Parathyroid adenoma (tissue), 2 donors: ENCODE data around the gene CDK5RAP1.

Experiments used
- H2AFZ ChIP-seq: fragments of 300-600 bp; sonication (generic); one replicate; pipeline ENCODE4 v1.7.0; 2017; ENCODE audit warnings: antibody characterized with exemption, mild to moderate bottlenecking
- H3K27ac ChIP-seq: fragments of 300-600 bp; sonication (generic); one replicate; pipeline ENCODE4 v1.7.0; 2017
- H3K27me3 ChIP-seq: fragments of 300-600 bp; sonication (generic); one replicate; pipeline ENCODE4 v1.7.0; 2017; ENCODE audit warnings: low read length; ENCODE audit not compliant: control insufficient read depth, insufficient read depth
- H3K36me3 ChIP-seq: fragments of 300-600 bp; sonication (generic); one replicate; pipeline ENCODE4 v1.7.0; 2017; ENCODE audit warnings: low read length; ENCODE audit not compliant: control insufficient read depth, insufficient read depth
- H3K4me1 ChIP-seq: fragments of 300-600 bp; sonication (generic); one replicate; pipeline ENCODE4 v1.7.0; 2017; ENCODE audit warnings: control low read depth
- H3K4me2 ChIP-seq: fragments of 300-600 bp; sonication (generic); one replicate; pipeline ENCODE4 v1.7.0; 2017; ENCODE audit warnings: low read length
- H3K4me3 ChIP-seq: fragments of 300-600 bp; sonication (generic); one replicate; pipeline ENCODE4 v1.7.0; 2017; ENCODE audit warnings: low read depth, low read length
- H3K79me2 ChIP-seq: fragments of 300-600 bp; sonication (generic); one replicate; pipeline ENCODE4 v1.7.0; 2017; ENCODE audit warnings: control low read depth
- H3K9ac ChIP-seq: fragments of 300-600 bp; sonication (generic); one replicate; pipeline ENCODE4 v1.7.0; 2017; ENCODE audit warnings: mild to moderate bottlenecking
- H3K9me3 ChIP-seq: fragments of 300-600 bp; sonication (generic); one replicate; pipeline ENCODE4 v1.7.0; 2017; ENCODE audit warnings: low read length; ENCODE audit not compliant: control insufficient read depth
- CTCF ChIP-seq: fragments of 300-600 bp; sonication (generic); IDR thresholded peaks from one replicate; pipeline ENCODE4 v1.7.0; 2017; ENCODE audit warnings: antibody characterized with exemption, mild to moderate bottlenecking
- donor health status: primary hyperparathyroidism.

Gene CDK5RAP1

DNA sequence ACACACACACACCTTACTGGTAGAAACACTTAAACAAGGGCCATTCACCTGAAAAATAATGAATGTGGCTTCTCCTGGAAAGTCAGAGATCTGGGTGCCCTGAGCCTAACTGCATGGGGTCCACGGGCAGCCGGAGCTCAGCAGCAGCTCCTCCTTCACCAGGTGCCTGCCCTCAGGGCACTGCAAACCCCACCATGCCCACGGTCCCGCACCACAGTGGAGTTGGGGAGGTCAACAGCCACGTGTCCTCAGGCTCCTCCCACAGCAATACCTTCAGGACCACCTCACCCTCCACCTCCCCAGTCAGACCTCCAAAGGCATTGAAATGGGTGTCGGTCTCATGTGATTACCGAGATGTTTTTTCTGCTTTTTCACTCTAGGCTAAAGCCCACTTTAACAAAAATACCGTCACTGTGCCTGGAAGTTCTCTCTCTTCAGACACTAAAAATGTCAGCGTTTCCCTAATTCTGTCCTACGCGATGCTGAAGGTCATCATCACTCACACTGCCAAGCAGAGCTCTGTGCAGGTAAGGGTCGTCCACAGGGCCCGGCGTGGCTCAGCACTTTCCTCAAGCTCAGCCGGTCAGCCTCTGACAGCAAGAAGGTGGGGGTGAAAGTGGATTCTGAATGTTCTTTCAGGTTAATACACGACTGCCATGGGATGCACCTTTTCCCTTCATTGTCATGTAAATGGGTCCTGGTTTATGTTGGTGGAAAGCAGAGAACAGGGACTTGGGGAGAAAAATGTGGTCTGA, 48.9 kb downstream of the CDK5RAP1 start:
- H3K4me2 ChIP-seq = no peak overlapping the region
- H2AFZ ChIP-seq = no peak overlapping the region
- H3K27ac ChIP-seq = no peak overlapping the region
- no peaks in the 10 kb centered on the region for H3K79me2 ChIP-seq
- no peaks in the 10 kb centered on the region for H3K9me3 ChIP-seq
- no peak overlapping the region for H3K4me3 ChIP-seq
- no peaks in the 10 kb centered on the region for H3K36me3 ChIP-seq
- TF ChIP-seq CTCF = no peak
- no peaks in the 10 kb centered on the region for H3K27me3 ChIP-seq
- no peaks in the 10 kb centered on the region for H3K4me1 ChIP-seq
- H3K9ac ChIP-seq = no peak overlapping the region

GRCh38 chr20:33351696-33352095, 49.6 kb downstream of the CDK5RAP1 start:
- no peak overlapping the region for H3K27ac ChIP-seq
- no peak overlapping the region for H3K4me3 ChIP-seq
- H3K4me2 ChIP-seq = no peak overlapping the region
- H3K27me3 ChIP-seq = no peaks in the 10 kb centered on the region
- no peaks in the 10 kb centered on the region for H3K9me3 ChIP-seq
- H3K4me1 ChIP-seq = no peaks in the 10 kb centered on the region
- no peaks in the 10 kb centered on the region for H3K79me2 ChIP-seq
- H3K36me3 ChIP-seq = no peaks in the 10 kb centered on the region
- H3K9ac ChIP-seq = no peak overlapping the region
- H2AFZ ChIP-seq = no peak overlapping the region
- TF ChIP-seq CTCF = no peak

- no peaks in the 10 kb centered on the region for H3K27me3 ChIP-seq
- H3K9ac ChIP-seq = no peak overlapping the region
- no peaks in the 10 kb centered on the region for H3K79me2 ChIP-seq
- no peak overlapping the region for H3K4me2 ChIP-seq
- H3K4me3 ChIP-seq = no peak overlapping the region
- no peak for TF ChIP-seq CTCF
- H3K4me1 ChIP-seq = peaks cover 5% of the 10 kb centered on the region
- H3K27ac ChIP-seq = no peak overlapping the region
- H3K9me3 ChIP-seq = no peaks in the 10 kb centered on the region
- H2AFZ ChIP-seq = no peak overlapping the region
- H3K36me3 ChIP-seq = no peaks in the 10 kb centered on the region
Observed at GRCh38 chr20:33349493-33349892, 51.8 kb downstream of the CDK5RAP1 start.

DNA sequence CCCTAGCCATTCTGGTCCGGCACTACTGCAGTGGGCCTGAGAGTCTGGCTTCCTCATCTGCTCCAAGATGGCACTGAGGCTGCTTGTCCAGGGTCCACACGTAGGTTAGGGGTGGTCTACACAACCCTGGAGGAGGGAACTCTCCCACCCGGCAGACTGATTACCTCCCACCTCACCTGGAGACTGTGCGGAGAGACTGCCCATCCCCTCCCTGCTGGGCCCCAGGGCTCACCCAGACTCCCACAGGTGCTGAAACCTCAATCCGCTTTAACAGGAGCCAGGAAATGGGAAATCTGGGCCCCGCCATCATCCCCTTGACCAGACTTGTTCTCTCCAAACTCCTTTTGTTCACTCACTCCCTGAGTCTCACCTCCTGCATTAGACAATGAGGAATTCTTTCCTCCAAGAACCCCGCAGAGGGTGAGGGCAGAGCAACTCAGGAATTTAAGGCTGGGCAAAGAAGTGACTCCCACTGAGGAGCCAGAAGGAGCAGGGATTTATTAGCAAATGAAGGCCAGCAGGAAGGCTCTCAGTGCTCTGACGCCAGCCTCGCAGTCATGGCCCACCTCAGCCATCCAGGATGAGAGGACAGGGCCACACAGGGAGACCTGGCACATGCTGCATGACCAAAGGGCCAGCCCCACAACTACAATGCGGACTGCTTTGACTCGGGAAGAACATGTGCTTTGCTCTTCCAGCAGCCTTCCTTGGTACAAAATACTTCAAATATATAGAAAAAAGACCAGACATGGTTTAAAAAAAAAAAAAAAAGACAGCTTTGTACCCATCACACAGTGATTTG, 53.0 kb downstream of the CDK5RAP1 start:
- Histone ChIP-seq H3K9ac (no peak overlapping the region), H3K4me3 (no peak overlapping the region), H3K27me3 (no peaks in the 10 kb centered on the region), H3K4me2 (no peak overlapping the region), H3K9me3 (no peaks in the 10 kb centered on the region), H2AFZ (no peak overlapping the region), H3K79me2 (no peaks in the 10 kb centered on the region), H3K27ac (no peak overlapping the region), H3K36me3 (no peaks in the 10 kb centered on the region), H3K4me1 (peaks cover 5% of the 10 kb centered on the region)
- no peak for TF ChIP-seq CTCF
